Keratinocyte (primary cell): Measurements from ENCODE around the gene USP4. TPM values are rescaled to one million over a fixed set of nuclear protein-coding genes. Genes with fewer than 3 reads are reported as not detected.

Source experiments
- DNase-seq: peaks from one replicate; pipeline ENCODE4 v3.0.0-alpha.2; 2011; ENCODE audit warnings: low read depth, missing footprints, low spot score
- FAIRE-seq: peaks from 2 replicates; lab custom pipeline; 2011; peaks lifted over from hg19 to GRCh38; lab: Jason Lieb, UNC
- H2AFZ ChIP-seq: 2 replicates; pipeline ENCODE4 v1.6.0; 2012; ENCODE audit warnings: low read length, control low read depth, inconsistent platforms; ENCODE audit not compliant: control insufficient read depth
- H3K27ac ChIP-seq: 2 replicates; pipeline ENCODE4 v1.5.1; 2011; ENCODE audit warnings: low read length; ENCODE audit not compliant: control insufficient read depth, insufficient read depth
- H3K27me3 ChIP-seq: 3 replicates; pipeline ENCODE4 v1.6.0; 2011; ENCODE audit warnings: low read length; ENCODE audit not compliant: control insufficient read depth, insufficient read depth; ENCODE audit errors: extremely low read depth
- H3K36me3 ChIP-seq, 2 experiments: 2 replicates in 1 of 2; 3 replicates in 1 of 2; pipeline ENCODE4 v1.5.1; 2011; ENCODE audit warnings: low read length in 2 of 2, mild to moderate bottlenecking in 1 of 2; ENCODE audit not compliant: control insufficient read depth in 2 of 2, insufficient read depth in 2 of 2; ENCODE audit errors: extremely low read depth in 1 of 2
- H3K4me1 ChIP-seq: 3 replicates; pipeline ENCODE4 v1.5.1; 2011; ENCODE audit warnings: low read length; ENCODE audit not compliant: control insufficient read depth, insufficient read depth; ENCODE audit errors: extremely low read depth
- H3K4me2 ChIP-seq: 3 replicates; pipeline ENCODE4 v1.6.0; 2011; ENCODE audit warnings: low read depth, low read length; ENCODE audit not compliant: control insufficient read depth, insufficient read depth; ENCODE audit errors: extremely low read depth
- H3K4me3 ChIP-seq, 3 experiments: fragments of 200-600 bp in 1 of 3; sonication (generic) in 1 of 3; 2 replicates in 2 of 3; 3 replicates in 1 of 3; pipeline ENCODE4 v1.5.1; 2011 to 2016; ENCODE audit warnings: low read length in 3 of 3, mild to moderate bottlenecking in 3 of 3, control low read depth in 2 of 3, inconsistent platforms in 1 of 3, low read depth in 1 of 3, mixed read lengths in 1 of 3, mixed run types in 1 of 3, moderate library complexity in 1 of 3; ENCODE audit not compliant: control insufficient read depth in 2 of 3, insufficient read depth in 2 of 3; ENCODE audit errors: extremely low read depth in 1 of 3
- H3K79me2 ChIP-seq: 2 replicates; pipeline ENCODE4 v1.6.0; 2012; ENCODE audit warnings: low read length; ENCODE audit not compliant: control insufficient read depth, insufficient read depth
- H3K9ac ChIP-seq: 3 replicates; pipeline ENCODE4 v1.6.0; 2011; ENCODE audit warnings: low read length; ENCODE audit not compliant: control insufficient read depth, insufficient read depth; ENCODE audit errors: extremely low read depth
- H3K9me1 ChIP-seq: 3 replicates; pipeline ENCODE4 v1.6.0; 2011; ENCODE audit warnings: low read length; ENCODE audit not compliant: control insufficient read depth, insufficient read depth; ENCODE audit errors: extremely low read depth
- H3K9me3 ChIP-seq: 2 replicates; pipeline ENCODE4 v1.5.1; 2012; ENCODE audit warnings: low read depth, low read length; ENCODE audit not compliant: control insufficient read depth
- H4K20me1 ChIP-seq: 3 replicates; pipeline ENCODE4 v1.6.0; 2011; ENCODE audit warnings: low read length; ENCODE audit not compliant: control insufficient read depth, insufficient read depth; ENCODE audit errors: extremely low read depth
- CTCF ChIP-seq, 3 experiments: IDR thresholded peaks in 1 of 3; conservative IDR thresholded peaks in 1 of 3; optimal IDR thresholded peaks in 1 of 3; 2 replicates in 2 of 3; 3 replicates in 1 of 3; pipeline versions ENCODE3 to v1.5.1; 2011; ENCODE audit warnings: low read length in 3 of 3, mild to moderate bottlenecking in 3 of 3, moderate library complexity in 2 of 3, control low read depth in 1 of 3, inconsistent platforms in 1 of 3; ENCODE audit not compliant: insufficient read depth in 2 of 3; ENCODE audit errors: extremely low read depth in 1 of 3
- EZH2 ChIP-seq: IDR thresholded peaks from one replicate; pipeline ENCODE4 v1.6.1; 2012; ENCODE audit warnings: inconsistent platforms, mild to moderate bottlenecking, low read length, moderate library complexity
- dilution Hi-C: fragments of 300-500 bp; cut with MboI; formaldehyde crosslinking; loops from one replicate; pipeline ENCODE4 v1.7.0; 2020; ENCODE audit warnings: low sequenced_read_pairs; ENCODE audit not compliant: extremely low pct_ligation_motif_present
- polyA plus RNA-seq, 5 experiments: library from polyadenylated mRNA; depleted of rRNA in 3 of 5; stranded (reverse) in 3 of 5; stranded (forward) in 1 of 5; unstranded in 1 of 5; fragments of >200 nt; gene quantifications; 1 replicate in 1 of 5; 2 replicates in 3 of 5; 3 replicates in 1 of 5; pipeline versions ENCODE4 v1.2.1 to v1.2.3, GENCODE V29; 2011 to 2012; ENCODE audit warnings: missing spikeins in 2 of 5, low read depth in 1 of 5, low replicate concordance in 1 of 5

USP4 gene
- polyA plus RNA-seq, 1 donor (not counting 4 experiments of a cell fraction or from before 2014, with no cell fraction given) = 47.8 TPM

- no peak overlapping the region for H3K4me2 ChIP-seq
- H3K27ac ChIP-seq = no peak overlapping the region
- TF ChIP-seq EZH2 (no peak), CTCF (optimal IDR thresholded peaks at IDR 0.05 in 1 of 3, IDR thresholded peaks at IDR 0.05 in 1 of 3, conservative IDR thresholded peaks at IDR 0.05 in 1 of 3; ENCODE audit: extremely low read depth in 1 of 3, insufficient read depth in 2 of 3, low read length in 3 of 3) (no peak)
- no peaks in the 10 kb centered on the region for H3K79me2 ChIP-seq
- H2AFZ ChIP-seq = no peak overlapping the region
- no peaks in the 10 kb centered on the region for H3K27me3 ChIP-seq
- H3K4me1 ChIP-seq = no peaks in the 10 kb centered on the region
- FAIRE-seq = no peak
- DNase-seq = no peak
- no peak overlapping the region for H3K9ac ChIP-seq
- no peaks in the 10 kb centered on the region for H3K36me3 ChIP-seq
- no peaks in the 10 kb centered on the region for H4K20me1 ChIP-seq
- H3K9me1 ChIP-seq = no peaks in the 10 kb centered on the region
- dilution Hi-C loops = no loop called here
- H3K9me3 ChIP-seq = no peaks in the 10 kb centered on the region
- H3K4me3 ChIP-seq = no peak overlapping the region
Measured at GRCh38 chr3:49260806-49261324, 79.0 kb downstream of the USP4 start.

- Histone ChIP-seq H3K27ac (no peak overlapping the region), H3K9me3 (no peaks in the 10 kb centered on the region), H3K4me1 (no peaks in the 10 kb centered on the region), H3K9me1 (no peaks in the 10 kb centered on the region), H4K20me1 (no peaks in the 10 kb centered on the region), H3K27me3 (no peaks in the 10 kb centered on the region), H3K36me3 (no peaks in the 10 kb centered on the region), H3K4me3 (no peak overlapping the region), H2AFZ (no peak overlapping the region), H3K79me2 (no peaks in the 10 kb centered on the region), H3K4me2 (no peak overlapping the region), H3K9ac (no peak overlapping the region)
- TF ChIP-seq EZH2 (no peak), CTCF (optimal IDR thresholded peaks at IDR 0.05 in 1 of 3, IDR thresholded peaks at IDR 0.05 in 1 of 3, conservative IDR thresholded peaks at IDR 0.05 in 1 of 3; ENCODE audit: extremely low read depth in 1 of 3, insufficient read depth in 2 of 3, low read length in 3 of 3) (no peak)
- FAIRE-seq = no peak
- dilution Hi-C loops = no loop called here
- DNase-seq = no peak
Measured at GRCh38 chr3:49257187-49257586, 82.7 kb downstream of the USP4 start.
